HepG2 (cell line): ENCODE measurements around the gene POMP. TPM values are rescaled to one million over a fixed set of nuclear protein-coding genes. Genes with fewer than 3 reads are reported as not detected.

Experiments used
- ADNP ChIP-seq: sonication (generic); formaldehyde crosslinking; IDR thresholded peaks from 2 replicates; pipeline ENCODE4 v1.4.0; 2020; ENCODE audit warnings: missing genetic modification reagents
- CEBPB ChIP-seq: IDR thresholded peaks from 2 replicates; pipeline ENCODE4 v1.6.1; 2011; ENCODE audit warnings: low read depth, low read length, improper control_type of control experiment, borderline replicate concordance
- GPN1 ChIP-seq: sonication (generic); formaldehyde crosslinking; IDR thresholded peaks from 2 replicates; pipeline ENCODE4 v1.5.1; 2020; ENCODE audit warnings: missing genetic modification reagents, borderline replicate concordance
- HOXA7 ChIP-seq: sonication (generic); formaldehyde crosslinking; IDR thresholded peaks from 2 replicates; pipeline ENCODE4 v1.8.1; 2022; ENCODE audit warnings: mild to moderate bottlenecking, missing genetic modification reagents, moderate library complexity
- ISX ChIP-seq: sonication (generic); formaldehyde crosslinking; conservative IDR thresholded peaks from 2 replicates; pipeline ENCODE4 v1.5.0; 2020; ENCODE audit warnings: missing genetic modification reagents
- NCOA1 ChIP-seq: sonication (generic); formaldehyde crosslinking; IDR thresholded peaks from 2 replicates; pipeline ENCODE4 v1.9.0; 2021; ENCODE audit warnings: missing genetic modification reagents
- NFAT5 ChIP-seq: sonication (generic); formaldehyde crosslinking; IDR thresholded peaks from 2 replicates; pipeline ENCODE4 v1.4.0; 2020; ENCODE audit warnings: missing genetic modification reagents
- NR1H2 ChIP-seq: sonication (generic); formaldehyde crosslinking; IDR thresholded peaks from 2 replicates; pipeline ENCODE4 v1.8.1; 2022; ENCODE audit warnings: low read depth, missing genetic modification reagents, borderline replicate concordance
- POLR2AphosphoS5 ChIP-seq: IDR thresholded peaks from 2 replicates; pipeline ENCODE4 v1.6.1; 2012; ENCODE audit warnings: low read depth, low read length
- RFX1 ChIP-seq: fragments of 450-650 bp; IDR thresholded peaks from 2 replicates; pipeline ENCODE4 v1.6.1; 2017
- SYNCRIP ChIP-seq: fragments of 200-400 bp; formaldehyde crosslinking; IDR thresholded peaks from 2 replicates; pipeline ENCODE4 v1.6.1; 2018; ENCODE audit warnings: mild to moderate bottlenecking, low read depth, low read length; ENCODE audit not compliant: insufficient read depth
- TAF1 ChIP-seq: sonication (generic); formaldehyde crosslinking; IDR thresholded peaks from 2 replicates; pipeline ENCODE4 v1.4.0; 2020; ENCODE audit warnings: missing genetic modification reagents
- TCF7 ChIP-seq: sonication (generic); IDR thresholded peaks from 2 replicates; pipeline ENCODE4 v1.6.1; 2016; ENCODE audit warnings: antibody characterized with exemption, low read depth
- YEATS4 ChIP-seq: sonication (generic); formaldehyde crosslinking; IDR thresholded peaks from 2 replicates; pipeline ENCODE4 v1.4.0; 2020; ENCODE audit warnings: missing genetic modification reagents, borderline replicate concordance
- ZFX ChIP-seq: sonication (generic); formaldehyde crosslinking; IDR thresholded peaks from 2 replicates; pipeline ENCODE4 v1.4.0; 2020; ENCODE audit warnings: mild to moderate bottlenecking, low read depth, missing genetic modification reagents, moderate library complexity
- ZNF17 ChIP-seq: sonication (generic); formaldehyde crosslinking; IDR thresholded peaks from 2 replicates; pipeline ENCODE4 v1.5.0; 2020; ENCODE audit warnings: mild to moderate bottlenecking, missing genetic modification reagents
- ZNF235 ChIP-seq: sonication (generic); formaldehyde crosslinking; IDR thresholded peaks from 2 replicates; pipeline ENCODE4 v1.8.1; 2023; ENCODE audit warnings: mild to moderate bottlenecking, missing genetic modification reagents, borderline replicate concordance
- ZNF253 ChIP-seq: sonication (generic); formaldehyde crosslinking; IDR thresholded peaks from 2 replicates; pipeline ENCODE4 v1.8.0; 2022; ENCODE audit warnings: mild to moderate bottlenecking, missing genetic modification reagents, borderline replicate concordance
- ZNF33A ChIP-seq: sonication (generic); formaldehyde crosslinking; IDR thresholded peaks from 2 replicates; pipeline ENCODE4 v1.5.1; 2020; ENCODE audit warnings: missing genetic modification reagents, mild to moderate bottlenecking, moderate library complexity, borderline replicate concordance
- ZNF441 ChIP-seq: sonication (generic); formaldehyde crosslinking; IDR thresholded peaks from 2 replicates; pipeline ENCODE4 v1.7.0; 2021; ENCODE audit warnings: missing genetic modification reagents, borderline replicate concordance
- ZNF558 ChIP-seq: sonication (generic); formaldehyde crosslinking; IDR thresholded peaks from 2 replicates; pipeline ENCODE4 v1.9.0; 2022; ENCODE audit warnings: mild to moderate bottlenecking, missing genetic modification reagents, borderline replicate concordance
- ZNF720 ChIP-seq: sonication (generic); formaldehyde crosslinking; IDR thresholded peaks from 2 replicates; pipeline ENCODE4 v1.4.0; 2020; ENCODE audit warnings: missing genetic modification reagents
- polyA plus RNA-seq, 8 experiments: library from polyadenylated mRNA; depleted of rRNA in 3 of 8; stranded (reverse) in 7 of 8; unstranded in 1 of 8; fragments of >200 nt; fragmentation: Illumina TruSeq in 4 of 8; extraction: Trizol in 4 of 8; gene quantifications; 2 replicates each; pipeline versions ENCODE4 v1.2.1 to v1.2.3, GENCODE V29; 2011 to 2016; ENCODE audit warnings: low read depth in 4 of 8, missing spikeins in 1 of 8, mixed read lengths in 1 of 8; ENCODE audit not compliant: insufficient read depth in 1 of 8
- total RNA-seq, 5 experiments: library from RNA; depleted of rRNA; stranded (reverse); fragments of >200 nt; fragmentation: Illumina TruSeq; extraction: Trizol; gene quantifications; 2 replicates each; pipeline ENCODE4 v1.2.3, GENCODE V29; 2016; ENCODE audit warnings: low read depth in 1 of 5
- TF ChIP-seq, protein P1 (sequence below): sonication (generic); formaldehyde crosslinking; IDR thresholded peaks from 2 replicates; pipeline ENCODE4 v1.5.0; 2020; ENCODE audit warnings: mild to moderate bottlenecking, low read depth, missing genetic modification reagents, borderline replicate concordance
- TF ChIP-seq, protein P2 (sequence below): IDR thresholded peaks from 2 replicates; pipeline ENCODE4 v1.6.1; 2016; ENCODE audit warnings: missing compliant biosample characterization, missing genetic modification reagents, borderline replicate concordance

Gene POMP
- total and polyA plus RNA-seq, 2 of the 13 experiments (the other 11 are each of a cell fraction or from before 2014, with no cell fraction given), result 30.6 to 118 TPM

GRCh38 chr13:28658796-28659620 is at the start of gene POMP (continued):
- TF ChIP-seq NFAT5 (CRISPR knock-in tag) (no peak), RFX1 (no peak), NR1H2 (CRISPR knock-in tag) (peak; percentile 41; the same call in 1 of the 2 replicates), ADNP (CRISPR knock-in tag) (no peak), ZNF17 (no peak), GPN1 (no peak), SYNCRIP (no peak), NCOA1 (CRISPR knock-in tag) (no peak), ZFX (CRISPR knock-in tag) (peak; percentile 91), ZNF720 (CRISPR knock-in tag) (no peak), HOXA7 (no peak), ZNF33A (CRISPR knock-in tag) (peak; percentile 36; the same call in 1 of the 2 replicates), YEATS4 (CRISPR knock-in tag) (peak; percentile 88; the same call in 1 of the 2 replicates), TAF1 (peak; percentile 94), ISX (CRISPR knock-in tag) (no peak), CEBPB (no peak), ZNF235 (CRISPR knock-in tag) (no peak; the same call in 1 of the 2 replicates), ZNF253 (CRISPR knock-in tag) (no peak), TCF7 (no peak), ZNF558 (CRISPR knock-in tag) (0 out of 2 replicates have a peak, but pooled peaks have one; percentile 39), POLR2AphosphoS5 (peak; percentile 95), ZNF441 (no peak)
- TF ChIP-seq, protein P1, sequence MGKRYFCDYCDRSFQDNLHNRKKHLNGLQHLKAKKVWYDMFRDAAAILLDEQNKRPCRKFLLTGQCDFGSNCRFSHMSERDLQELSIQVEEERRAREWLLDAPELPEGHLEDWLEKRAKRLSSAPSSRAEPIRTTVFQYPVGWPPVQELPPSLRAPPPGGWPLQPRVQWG (CRISPR knock-in tag), result no peak
- TF ChIP-seq, protein P2, sequence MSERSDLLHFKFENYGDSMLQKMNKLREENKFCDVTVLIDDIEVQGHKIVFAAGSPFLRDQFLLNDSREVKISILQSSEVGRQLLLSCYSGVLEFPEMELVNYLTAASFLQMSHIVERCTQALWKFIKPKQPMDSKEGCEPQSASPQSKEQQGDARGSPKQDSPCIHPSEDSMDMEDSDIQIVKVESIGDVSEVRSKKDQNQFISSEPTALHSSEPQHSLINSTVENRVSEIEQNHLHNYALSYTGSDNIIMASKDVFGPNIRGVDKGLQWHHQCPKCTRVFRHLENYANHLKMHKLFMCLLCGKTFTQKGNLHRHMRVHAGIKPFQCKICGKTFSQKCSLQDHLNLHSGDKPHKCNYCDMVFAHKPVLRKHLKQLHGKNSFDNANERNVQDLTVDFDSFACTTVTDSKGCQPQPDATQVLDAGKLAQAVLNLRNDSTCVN (CRISPR knock-in tag), result peak; percentile 64; the same call in 1 of the 2 replicates
